ENCODE measurements around the gene FTSJ3.

- TF ChIP-seq POLR2A (IDR thresholded peaks at IDR 0.05) (no peak), CTCF (IDR thresholded peaks at IDR 0.05) (no peak), POLR2AphosphoS5 (IDR thresholded peaks at IDR 0.05) (no peak)
These were observed 9.3 kb upstream of the FTSJ3 start for GRCh38 chr17:63836811-63837210.

Measured in gastroesophageal sphincter (tissue), 3 donors.